Iris pigment epithelial cell (primary cell): ENCODE results near the gene EVC.

Experiments
- DNase-seq: peaks from one replicate; pipeline ENCODE4 v3.0.0-alpha.2; 2011; ENCODE audit warnings: low read depth

Gene EVC

GRCh38 chr4:5710961-5711478 is at the start of gene EVC:
TSS of gene EVC (plus strand) at chr4:5711201. CDS start at chr4:5711381, 180 bp downstream.
- DNase-seq: peak; percentile 83

- no peak for DNase-seq
Measured at GRCh38 chr4:5661237-5661636, 49.8 kb upstream of the EVC start.

- DNase-seq: no peak
Measured at GRCh38 chr4:5662555-5662954, 48.4 kb upstream of the EVC start.

GRCh38 chr4:5664778-5665177 is 46.2 kb upstream of the EVC start:
- DNase-seq: no peak

GRCh38 chr4:5666741-5667140 is 44.3 kb upstream of the EVC start:
- no peak for DNase-seq

- DNase-seq: no peak
Measured at GRCh38 chr4:5676763-5677162, 34.2 kb upstream of the EVC start.

GRCh38 chr4:5678977-5679376 is 32.0 kb upstream of the EVC start:
- DNase-seq: peak; percentile 64

GRCh38 chr4:5683566-5683965 is 27.4 kb upstream of the EVC start:
- DNase-seq: no peak

- no peak for DNase-seq
Measured at GRCh38 chr4:5685296-5685695, 25.7 kb upstream of the EVC start.

- no peak for DNase-seq
Measured at GRCh38 chr4:5686338-5686737, 24.7 kb upstream of the EVC start.

- no peak for DNase-seq
Measured at GRCh38 chr4:5689065-5689464, 21.9 kb upstream of the EVC start.

- no peak for DNase-seq
Measured at GRCh38 chr4:5691491-5692132, 19.4 kb upstream of the EVC start.

- DNase-seq: no peak
Measured at GRCh38 chr4:5693871-5694270, 17.1 kb upstream of the EVC start.

- DNase-seq: no peak
Measured at GRCh38 chr4:5696341-5696740, 14.7 kb upstream of the EVC start.

- no peak for DNase-seq
Measured at GRCh38 chr4:5700459-5700858, 10.5 kb upstream of the EVC start.

GRCh38 chr4:5701971-5702370 is 9.0 kb upstream of the EVC start:
- no peak for DNase-seq

- DNase-seq: no peak
Measured at GRCh38 chr4:5703831-5704230, 7.2 kb upstream of the EVC start.

- no peak for DNase-seq
Measured at GRCh38 chr4:5704276-5704675, 6.7 kb upstream of the EVC start.

GRCh38 chr4:5705647-5706320 is 5.2 kb upstream of the EVC start:
- DNase-seq: no peak

GRCh38 chr4:5706486-5707290 is 4.3 kb upstream of the EVC start:
- no peak for DNase-seq

- DNase-seq: no peak
Measured at GRCh38 chr4:5707366-5707765, 3.6 kb upstream of the EVC start.

- DNase-seq: peak; percentile 14
Measured at GRCh38 chr4:5707778-5708448, 3.1 kb upstream of the EVC start.
